Measurements from ENCODE around the gene EGFLAM. TPM values are rescaled to one million over a fixed set of nuclear protein-coding genes. Genes with fewer than 3 reads are reported as not detected.

Gene EGFLAM
- total RNA-seq, 1 donor from 2014 or later, result 3.1 TPM

GRCh38 chr5:38422622-38423021 lies 164.3 kb downstream of the EGFLAM start:
- DNase-seq, result no peak

- no peak for DNase-seq
Measured at GRCh38 chr5:38423276-38424147, 165.2 kb downstream of the EGFLAM start.

GRCh38 chr5:38424148-38425060 lies 166.0 kb downstream of the EGFLAM start:
- no peak for DNase-seq

- DNase-seq, result no peak
Measured at GRCh38 chr5:38426490-38426889, 168.1 kb downstream of the EGFLAM start.

GRCh38 chr5:38426986-38427950 lies 168.9 kb downstream of the EGFLAM start:
- no peak for DNase-seq

- DNase-seq, result no peak
Measured at GRCh38 chr5:38431242-38431853, 173.0 kb downstream of the EGFLAM start.

GRCh38 chr5:38433160-38433861 lies 175.0 kb downstream of the EGFLAM start:
- no peak for DNase-seq

GRCh38 chr5:38434966-38435705 lies 176.8 kb downstream of the EGFLAM start:
- no peak for DNase-seq

- DNase-seq, result no peak
Measured at GRCh38 chr5:38438757-38439156, 180.4 kb downstream of the EGFLAM start.

- DNase-seq, result peak; percentile 80
Measured at GRCh38 chr5:38441453-38442246, 183.3 kb downstream of the EGFLAM start.

GRCh38 chr5:38442247-38442573 lies 183.9 kb downstream of the EGFLAM start:
- DNase-seq, result no peak

- DNase-seq, result no peak
Measured at GRCh38 chr5:38443390-38443789, 185.0 kb downstream of the EGFLAM start.

- no peak for DNase-seq
Measured at GRCh38 chr5:38445374-38446028, 187.1 kb downstream of the EGFLAM start.

GRCh38 chr5:38446029-38446522 lies 187.7 kb downstream of the EGFLAM start:
- DNase-seq, result no peak

- DNase-seq, result no peak
Measured at GRCh38 chr5:38447056-38447455, 188.7 kb downstream of the EGFLAM start.

- no peak for DNase-seq
Measured at GRCh38 chr5:38447786-38448185, 189.4 kb downstream of the EGFLAM start.

GRCh38 chr5:38448568-38449350 lies 190.4 kb downstream of the EGFLAM start:
- DNase-seq, result no peak

GRCh38 chr5:38450627-38451026 lies 192.3 kb downstream of the EGFLAM start:
- DNase-seq, result no peak

Measured in occipital lobe (tissue), 2 donors.